ENCODE measurements around the gene LILRB4.
A peak's percentile ranks its signal among the peaks of the same experiment; 100 is the strongest.

LILRB4 gene

GRCh38 chr19:54650108-54650655 is 12.6 kb upstream of the LILRB4 start:
- H3K4me3 ChIP-seq (ENCODE audit: low read depth, low read length), result no peak overlapping the region
- TF ChIP-seq, protein P1, sequence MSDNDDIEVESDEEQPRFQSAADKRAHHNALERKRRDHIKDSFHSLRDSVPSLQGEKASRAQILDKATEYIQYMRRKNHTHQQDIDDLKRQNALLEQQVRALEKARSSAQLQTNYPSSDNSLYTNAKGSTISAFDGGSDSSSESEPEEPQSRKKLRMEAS (IDR thresholded peaks at IDR 0.05; ENCODE audit: low read depth, low read length), result no peak
- TF ChIP-seq CTCF (IDR thresholded peaks at IDR 0.05; ENCODE audit: low read depth, low read length) (no peak), MYC (IDR thresholded peaks at IDR 0.05; ENCODE audit: low read depth, low read length) (no peak), POLR2A (IDR thresholded peaks at IDR 0.05; ENCODE audit: extremely low read depth, insufficient read length) (no peak)
- no peak for DNase-seq (ENCODE audit: low read depth)

DNA sequence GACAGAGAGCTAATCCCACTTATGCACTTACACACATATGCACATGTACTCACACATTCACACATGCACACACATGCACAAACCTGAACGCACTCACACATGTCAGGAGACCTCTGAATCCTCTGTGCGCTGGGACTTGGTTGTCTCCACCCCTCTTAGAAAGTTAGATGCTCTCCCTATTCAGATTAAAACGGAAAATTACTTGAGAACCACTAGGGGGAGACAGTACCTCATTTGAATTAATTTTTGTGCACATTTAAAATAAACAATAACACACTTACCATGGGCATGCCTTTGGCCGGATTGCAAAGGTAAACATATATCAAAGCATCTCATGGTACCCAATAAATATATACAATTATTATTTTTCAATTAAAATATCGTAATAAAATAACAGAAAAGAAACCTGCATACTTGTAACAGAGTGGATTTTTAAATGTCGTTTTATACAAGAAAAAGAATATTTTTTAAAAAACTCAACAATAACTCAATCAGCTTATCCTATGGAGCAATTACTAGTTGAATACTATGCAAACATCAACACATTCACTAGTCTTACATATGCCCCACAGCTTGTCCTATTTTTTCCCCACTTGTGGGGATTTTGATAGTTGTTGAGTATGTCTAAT is 9.5 kb upstream of the LILRB4 start:
- peak; percentile 56 for DNase-seq (ENCODE audit: low read depth)
- no peak overlapping the region for H3K4me3 ChIP-seq (ENCODE audit: low read depth, low read length)
- TF ChIP-seq POLR2A (IDR thresholded peaks at IDR 0.05; ENCODE audit: extremely low read depth, insufficient read length) (no peak), CTCF (IDR thresholded peaks at IDR 0.05; ENCODE audit: low read depth, low read length) (no peak)

DNA sequence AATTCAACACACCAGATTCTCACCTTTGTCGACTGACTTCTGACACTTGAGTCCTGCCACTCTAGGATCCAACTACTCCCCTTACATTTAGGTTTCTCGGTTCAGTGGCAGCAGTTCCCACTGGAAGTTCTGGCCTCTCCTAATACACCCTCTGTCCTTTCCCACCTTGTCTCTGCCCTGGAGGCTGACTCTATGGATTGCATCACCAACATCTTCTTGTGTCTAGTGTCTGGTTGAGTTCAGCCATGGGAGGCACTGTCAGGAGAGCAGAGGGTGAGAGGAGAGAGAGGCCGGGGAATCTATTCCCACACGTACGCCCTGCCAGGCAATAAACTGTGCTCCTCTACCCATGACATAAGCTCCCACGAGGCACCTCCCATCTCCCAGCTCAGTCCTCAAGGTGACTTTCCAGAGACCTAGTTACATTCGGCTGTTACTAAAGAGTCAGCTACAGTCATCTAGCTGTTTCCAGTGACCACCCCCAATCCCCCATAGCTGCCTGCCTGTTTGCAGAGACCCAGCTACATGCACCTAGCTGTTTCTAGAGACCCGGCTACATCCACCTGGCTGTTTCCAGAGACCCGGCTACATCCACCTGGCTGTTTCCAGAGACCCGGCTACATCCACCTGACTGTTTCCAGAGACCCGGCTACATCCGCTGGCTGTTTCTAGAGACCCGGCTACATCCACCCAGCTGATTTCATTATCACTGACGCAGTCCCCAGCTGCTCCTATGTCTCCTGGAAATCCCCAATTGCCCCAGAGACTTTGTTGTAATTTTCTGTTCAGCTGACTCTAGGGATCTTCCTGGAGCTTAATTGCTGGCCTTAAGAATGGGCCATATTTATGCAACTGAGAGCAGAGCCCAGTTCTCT is 8.1 kb upstream of the LILRB4 start:
- DNase-seq (ENCODE audit: low read depth), result no peak
- no peak overlapping the region for H3K4me3 ChIP-seq (ENCODE audit: low read depth, low read length)
- TF ChIP-seq, protein P1 (IDR thresholded peaks at IDR 0.05; ENCODE audit: low read depth, low read length), result no peak
- TF ChIP-seq POLR2A (IDR thresholded peaks at IDR 0.05; ENCODE audit: extremely low read depth, insufficient read length) (no peak), MYC (IDR thresholded peaks at IDR 0.05; ENCODE audit: low read depth, low read length) (no peak), CTCF (IDR thresholded peaks at IDR 0.05; ENCODE audit: low read depth, low read length) (no peak)

DNA sequence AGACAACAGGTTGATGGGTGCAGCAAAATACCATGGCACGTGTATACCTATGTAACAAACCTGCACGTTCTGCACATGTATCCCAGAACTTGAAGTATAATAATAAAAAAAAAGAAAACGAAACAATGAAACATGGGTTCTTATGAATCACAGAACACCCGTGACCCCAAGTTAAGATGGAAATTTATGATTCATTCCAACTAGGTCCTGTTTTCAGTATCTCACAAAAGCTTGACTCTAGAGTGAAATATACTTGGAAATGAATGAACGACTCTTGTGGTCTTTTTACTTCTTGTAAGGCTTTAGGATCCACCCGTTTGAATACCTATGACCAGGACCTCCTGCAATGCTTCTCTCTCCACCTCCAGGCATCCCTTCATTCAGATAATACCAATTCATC is 3.5 kb upstream of the LILRB4 start:
- no peak for DNase-seq (ENCODE audit: low read depth)
- TF ChIP-seq, protein P1 (IDR thresholded peaks at IDR 0.05; ENCODE audit: low read depth, low read length), result no peak
- TF ChIP-seq POLR2A (IDR thresholded peaks at IDR 0.05; ENCODE audit: extremely low read depth, insufficient read length), result no peak
- TF ChIP-seq CTCF (IDR thresholded peaks at IDR 0.05; ENCODE audit: low read depth, low read length), result no peak
- TF ChIP-seq MYC (IDR thresholded peaks at IDR 0.05; ENCODE audit: low read depth, low read length), result no peak
- no peak overlapping the region for H3K4me3 ChIP-seq (ENCODE audit: low read depth, low read length)

GRCh38 chr19:54660306-54660705 is 2.5 kb upstream of the LILRB4 start:
- no peak overlapping the region for H3K4me3 ChIP-seq (ENCODE audit: low read depth, low read length)
- DNase-seq (ENCODE audit: low read depth), result no peak
- TF ChIP-seq CTCF (IDR thresholded peaks at IDR 0.05; ENCODE audit: low read depth, low read length) (no peak), POLR2A (IDR thresholded peaks at IDR 0.05; ENCODE audit: extremely low read depth, insufficient read length) (no peak), MYC (IDR thresholded peaks at IDR 0.05; ENCODE audit: low read depth, low read length) (no peak)
- TF ChIP-seq, protein P1 (IDR thresholded peaks at IDR 0.05; ENCODE audit: low read depth, low read length), result no peak
